ENCODE data around the gene MZT2B.
"Not testable (repeated sequence)": the region's sequence is repeated elsewhere in the genome, so short reads cannot be mapped to it uniquely, and the experiment has no call there.

DNA sequence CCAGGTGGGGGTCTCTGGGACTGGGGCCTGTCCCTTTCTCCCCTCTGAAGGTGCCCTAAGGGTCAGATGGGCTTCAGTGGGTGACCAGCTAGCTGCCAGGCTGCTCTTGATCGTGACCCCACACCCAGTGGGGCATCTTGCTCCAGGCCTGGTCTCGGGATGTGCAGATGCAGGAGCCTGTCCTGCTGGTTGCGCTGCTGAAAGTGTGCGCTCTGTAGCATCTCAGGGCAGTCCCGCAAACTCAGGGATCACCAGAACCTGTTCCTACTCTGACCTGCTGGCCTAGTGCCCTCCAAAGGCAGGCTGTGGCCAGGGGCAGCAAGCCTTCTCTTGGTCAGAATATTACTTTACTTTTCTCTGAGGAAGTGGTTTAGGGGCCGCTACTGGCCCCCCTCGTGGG is 41.5 kb upstream of the MZT2B start:
- TF ChIP-seq CTCF, POLR2A (IDR thresholded peaks at IDR 0.05): not testable (repeated sequence)
